ENCODE data around the gene HRH4.

DNA sequence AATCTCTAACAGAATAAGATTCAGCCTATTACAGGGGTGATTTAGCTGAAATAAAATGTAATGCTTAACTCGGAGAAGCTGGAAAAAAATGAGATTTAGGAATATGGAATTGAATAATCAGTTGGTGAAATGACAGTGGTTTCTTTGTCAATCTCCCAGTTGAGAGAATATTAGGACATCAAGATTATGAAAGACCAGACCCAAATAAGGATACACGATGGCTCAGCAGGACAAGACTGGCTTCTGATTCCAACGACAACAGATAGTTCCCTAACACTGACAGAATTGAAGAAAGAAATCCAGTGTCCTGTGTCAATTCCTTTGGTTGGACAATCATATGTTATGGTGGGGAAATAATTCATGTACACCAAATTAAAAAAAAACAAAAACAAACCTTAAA, 55.8 kb downstream of the HRH4 start:
- TF ChIP-seq, protein P1, sequence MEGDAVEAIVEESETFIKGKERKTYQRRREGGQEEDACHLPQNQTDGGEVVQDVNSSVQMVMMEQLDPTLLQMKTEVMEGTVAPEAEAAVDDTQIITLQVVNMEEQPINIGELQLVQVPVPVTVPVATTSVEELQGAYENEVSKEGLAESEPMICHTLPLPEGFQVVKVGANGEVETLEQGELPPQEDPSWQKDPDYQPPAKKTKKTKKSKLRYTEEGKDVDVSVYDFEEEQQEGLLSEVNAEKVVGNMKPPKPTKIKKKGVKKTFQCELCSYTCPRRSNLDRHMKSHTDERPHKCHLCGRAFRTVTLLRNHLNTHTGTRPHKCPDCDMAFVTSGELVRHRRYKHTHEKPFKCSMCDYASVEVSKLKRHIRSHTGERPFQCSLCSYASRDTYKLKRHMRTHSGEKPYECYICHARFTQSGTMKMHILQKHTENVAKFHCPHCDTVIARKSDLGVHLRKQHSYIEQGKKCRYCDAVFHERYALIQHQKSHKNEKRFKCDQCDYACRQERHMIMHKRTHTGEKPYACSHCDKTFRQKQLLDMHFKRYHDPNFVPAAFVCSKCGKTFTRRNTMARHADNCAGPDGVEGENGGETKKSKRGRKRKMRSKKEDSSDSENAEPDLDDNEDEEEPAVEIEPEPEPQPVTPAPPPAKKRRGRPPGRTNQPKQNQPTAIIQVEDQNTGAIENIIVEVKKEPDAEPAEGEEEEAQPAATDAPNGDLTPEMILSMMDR (optimal IDR thresholded peaks at IDR 0.05 in 1 of 3, IDR thresholded peaks at IDR 0.05 in 1 of 3, conservative IDR thresholded peaks at IDR 0.05 in 1 of 3; ENCODE audit: extremely low read depth in 1 of 3, insufficient read depth in 2 of 3, low read length in 3 of 3) = no peak
- no peak for TF ChIP-seq EZH2 (IDR thresholded peaks at IDR 0.05; ENCODE audit: low read length)

Measured in keratinocyte (primary cell).